Activated CD4-positive, alpha-beta T cell treated with anti-CD3 and anti-CD28 coated beads, Interleukin-2, amount 10 ng/mL, durations not matched to agents 7 days and 5 days (primary cell): ENCODE measurements around the gene LMNB1. TPM values are rescaled to one million over a fixed set of nuclear protein-coding genes. Genes with fewer than 3 reads are reported as not detected.
"Not testable (repeated sequence)": the region's sequence is repeated elsewhere in the genome, so short reads cannot be mapped to it uniquely, and the experiment has no call there.

Source experiments
- CTCF ChIA-PET: fragments of 350-600 bp; sonication (Branson Sonifier 250); formaldehyde crosslinking; loops from one replicate; lab custom pipeline; 2021; ENCODE audit warnings: antibody characterized with exemption; lab: Charles Lee
- POLR2A ChIA-PET: fragments of 350-600 bp; sonication (Branson Sonifier 250); formaldehyde crosslinking; loops from one replicate; lab custom pipeline; 2021; ENCODE audit warnings: antibody characterized with exemption; lab: Charles Lee
- DNase-seq: peaks from one replicate; pipeline ENCODE4 v3.0.0-alpha.2; 2020
- H3K27ac Mint-ChIP-seq: one replicate; pipeline ENCODE4 v1.8.0; 2021; ENCODE audit warnings: mild to moderate bottlenecking, moderate library complexity, mixed read lengths
- H3K27me3 Mint-ChIP-seq: one replicate; pipeline ENCODE4 v1.8.0; 2021; ENCODE audit warnings: mixed read lengths
- H3K36me3 Mint-ChIP-seq: one replicate; pipeline ENCODE4 v1.8.0; 2021; ENCODE audit warnings: low read depth, mixed read lengths
- H3K4me1 Mint-ChIP-seq: one replicate; pipeline ENCODE4 v1.8.0; 2021; ENCODE audit warnings: mixed read lengths
- H3K4me3 Mint-ChIP-seq: one replicate; pipeline ENCODE4 v1.8.0; 2021; ENCODE audit warnings: mild to moderate bottlenecking, moderate library complexity, mixed read lengths
- H3K9me3 Mint-ChIP-seq: one replicate; pipeline ENCODE4 v1.8.0; 2021; ENCODE audit warnings: mixed read lengths
- total RNA-seq, 2 experiments: library from RNA; stranded (reverse); gene quantifications; one replicate each; pipeline ENCODE4 v1.2.3, GENCODE V29; 2021

LMNB1 gene
- total RNA-seq, 2 experiments from 2014 or later, result 326 to 337 TPM

GRCh38 chr5:126788409-126788808 lies 11.5 kb downstream of the LMNB1 start:
- H3K27me3 Mint-ChIP-seq, result not testable (repeated sequence)
- POLR2A ChIA-PET, result interaction anchor here (1.4 kb wide), 1 partner anchor 10 kb away, joined by 6 read pairs; no protein-coding TSS in a partner anchor
- H3K27ac Mint-ChIP-seq, result peak overlapping the region; percentile 42

GRCh38 chr5:126793097-126793496 lies 16.2 kb downstream of the LMNB1 start:
- no peaks in the 10 kb centered on the region for H3K9me3 Mint-ChIP-seq
- H3K27me3 Mint-ChIP-seq, result no peaks in the 10 kb centered on the region
- peaks cover 25% of the 10 kb centered on the region for H3K36me3 Mint-ChIP-seq
- no peak for DNase-seq
- H3K4me1 Mint-ChIP-seq, result peaks cover 64% of the 10 kb centered on the region
- POLR2A ChIA-PET, result no interaction called here
- H3K27ac Mint-ChIP-seq, result peak overlapping the region; percentile 81
- H3K4me3 Mint-ChIP-seq, result no peak overlapping the region
- CTCF ChIA-PET, result interaction anchor here (0.6 to 2.8 kb wide), 2 partner anchors 8 to 13 kb away, joined by 3 to 14 read pairs; no protein-coding TSS in a partner anchor

More at GRCh38 chr5:126788409-126788808, 11.5 kb downstream of the LMNB1 start:
- not testable (repeated sequence) for DNase-seq, H3K4me3 Mint-ChIP-seq, H3K9me3 Mint-ChIP-seq
- CTCF ChIA-PET, result interaction anchor here (1.2 kb wide), 1 partner anchor 10 kb away, joined by 6 read pairs; no protein-coding TSS in a partner anchor
- peaks cover 54% of the 10 kb centered on the region for H3K4me1 Mint-ChIP-seq
- H3K36me3 Mint-ChIP-seq, result peaks cover 27% of the 10 kb centered on the region

- CTCF ChIA-PET, result interaction anchor here (1.4 kb wide), 2 partner anchors 108 to 117 kb away, joined by 3 to 9 read pairs; no protein-coding TSS in a partner anchor
- peaks cover 63% of the 10 kb centered on the region for H3K4me1 Mint-ChIP-seq
- H3K27me3 Mint-ChIP-seq, H3K4me3 Mint-ChIP-seq, POLR2A ChIA-PET, DNase-seq, H3K9me3 Mint-ChIP-seq: not testable (repeated sequence)
- peaks cover 28% of the 10 kb centered on the region for H3K36me3 Mint-ChIP-seq
- peak overlapping the region; percentile 81 for H3K27ac Mint-ChIP-seq
Observed at GRCh38 chr5:126793648-126794047, 16.7 kb downstream of the LMNB1 start.

- no peak overlapping the region for H3K4me3 Mint-ChIP-seq
- no peaks in the 10 kb centered on the region for H3K27me3 Mint-ChIP-seq
- H3K27ac Mint-ChIP-seq, result peak overlapping the region; percentile 57
- ChIA-PET POLR2A (no interaction called here), CTCF (interaction anchor here (0.7 to 1.5 kb wide), 5 partner anchors 10 to 118 kb away, joined by 3 to 9 read pairs (median 3); no protein-coding TSS in a partner anchor)
- peaks cover 27% of the 10 kb centered on the region for H3K36me3 Mint-ChIP-seq
- no peaks in the 10 kb centered on the region for H3K9me3 Mint-ChIP-seq
- peaks cover 62% of the 10 kb centered on the region for H3K4me1 Mint-ChIP-seq
- no peak for DNase-seq
Observed at GRCh38 chr5:126794157-126794828, 17.4 kb downstream of the LMNB1 start.

GRCh38 chr5:126799780-126800179 lies 22.8 kb downstream of the LMNB1 start:
- ChIA-PET CTCF (interaction anchor here (0.6 kb wide), 1 partner anchor 14 kb away, joined by 3 read pairs; no protein-coding TSS in a partner anchor), POLR2A (no interaction called here)
- no peaks in the 10 kb centered on the region for H3K9me3 Mint-ChIP-seq
- no peaks in the 10 kb centered on the region for H3K27me3 Mint-ChIP-seq
- H3K4me3 Mint-ChIP-seq, result no peak overlapping the region
- peak overlapping the region; percentile 14 for H3K27ac Mint-ChIP-seq
- H3K36me3 Mint-ChIP-seq, result peaks cover 25% of the 10 kb centered on the region
- DNase-seq, result no peak
- peaks cover 56% of the 10 kb centered on the region for H3K4me1 Mint-ChIP-seq

DNA sequence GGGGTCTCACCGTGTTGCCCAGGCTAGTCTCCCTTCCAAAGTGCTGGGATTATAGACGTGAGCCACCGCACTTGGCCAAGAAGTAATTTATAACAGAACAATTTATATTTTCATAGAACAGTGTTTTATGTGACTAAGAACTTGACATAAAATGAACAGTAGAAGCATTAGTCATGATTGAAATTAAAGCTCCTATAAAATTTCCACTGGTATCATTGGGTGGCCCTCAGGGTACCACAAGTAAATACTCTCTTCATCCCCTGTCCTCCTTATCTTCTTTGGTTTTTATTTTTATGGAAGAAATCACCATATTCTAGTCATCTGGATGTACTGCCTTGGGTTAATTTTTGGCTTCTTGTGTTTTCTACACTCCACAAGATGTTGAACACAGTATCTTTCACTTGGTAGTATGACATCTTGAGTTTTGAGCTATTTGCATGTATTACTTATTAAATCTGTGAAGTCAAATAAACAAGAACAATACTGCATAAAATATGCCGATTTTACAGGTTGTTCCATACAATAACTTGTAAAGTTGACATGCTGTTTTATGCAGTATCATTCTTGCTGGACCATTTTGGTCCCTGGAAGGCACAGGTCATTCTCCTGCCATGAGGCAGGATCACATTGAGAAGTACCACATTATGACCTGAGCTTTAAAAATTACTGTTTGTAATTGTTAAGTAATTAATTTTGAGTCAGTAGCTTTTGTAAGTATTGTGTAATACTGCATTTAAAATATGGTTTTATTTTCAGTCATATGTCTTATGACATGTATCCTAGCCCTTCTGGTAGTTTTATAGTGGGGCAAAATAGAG lies 24.4 kb downstream of the LMNB1 start:
- POLR2A ChIA-PET, result no interaction called here
- H3K9me3 Mint-ChIP-seq, result no peaks in the 10 kb centered on the region
- no peak overlapping the region for H3K4me3 Mint-ChIP-seq
- no peak for DNase-seq
- H3K27ac Mint-ChIP-seq, result peak overlapping the region; percentile 46
- peaks cover 34% of the 10 kb centered on the region for H3K36me3 Mint-ChIP-seq
- CTCF ChIA-PET, result interaction anchor here (0.8 to 2.4 kb wide), 5 partner anchors 8 to 45 kb away, joined by 3 to 11 read pairs (median 5); partner anchors contain the start of gene LMNB1
- peaks cover 48% of the 10 kb centered on the region for H3K4me1 Mint-ChIP-seq
- H3K27me3 Mint-ChIP-seq, result no peaks in the 10 kb centered on the region

DNA sequence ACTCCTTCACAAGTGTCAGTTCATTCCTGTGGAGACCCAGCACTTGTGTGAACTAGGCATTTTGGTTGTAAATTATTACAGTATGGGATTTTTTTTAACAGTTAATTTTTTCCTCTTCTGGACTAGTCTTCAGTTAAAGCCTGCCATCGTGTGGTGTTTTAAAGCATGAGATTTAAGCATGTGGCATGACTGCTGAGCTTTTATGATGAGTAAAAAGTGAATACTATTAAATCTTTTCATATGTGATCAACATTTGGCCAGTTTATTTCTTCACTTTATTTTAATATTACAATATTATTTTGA lies 25.0 kb downstream of the LMNB1 start:
- peak; percentile 38 for DNase-seq
- Mint-ChIP-seq H3K36me3 (peaks cover 38% of the 10 kb centered on the region), H3K27ac (peak overlapping the region; percentile 46), H3K4me1 (peaks cover 49% of the 10 kb centered on the region), H3K9me3 (no peaks in the 10 kb centered on the region), H3K4me3 (no peak overlapping the region), H3K27me3 (no peaks in the 10 kb centered on the region)
- CTCF ChIA-PET, result interaction anchor here (0.9 to 2.4 kb wide), 3 partner anchors 10 to 36 kb away, joined by 3 to 11 read pairs (median 5); partner anchors contain the start of gene LMNB1
- POLR2A ChIA-PET, result no interaction called here

DNA sequence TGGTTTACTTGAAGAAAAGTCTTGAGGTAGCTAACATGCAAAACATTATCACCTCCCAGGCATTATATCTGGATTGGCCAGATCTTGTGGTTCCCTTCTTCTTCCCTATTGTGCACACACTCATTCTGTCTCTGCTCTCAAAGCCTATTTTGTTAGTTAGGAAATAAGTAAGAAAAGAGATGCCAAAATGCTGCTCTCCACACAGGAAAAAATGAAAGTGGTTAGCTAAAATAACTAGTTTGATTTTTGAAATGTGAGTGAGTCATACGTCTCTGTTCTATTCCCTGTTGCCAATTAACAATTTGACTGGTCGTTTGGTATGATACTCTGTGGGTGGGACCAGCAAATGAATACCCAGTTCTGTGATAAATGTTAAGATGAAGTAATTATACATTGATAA lies 28.1 kb downstream of the LMNB1 start:
- no peaks in the 10 kb centered on the region for H3K9me3 Mint-ChIP-seq
- peaks cover 39% of the 10 kb centered on the region for H3K36me3 Mint-ChIP-seq
- no peak overlapping the region for H3K27ac Mint-ChIP-seq
- ChIA-PET POLR2A (no interaction called here), CTCF (interaction anchor here (1.0 to 1.2 kb wide), 3 partner anchors 10 to 25 kb away, joined by 3 read pairs; no protein-coding TSS in a partner anchor)
- peaks cover 42% of the 10 kb centered on the region for H3K4me1 Mint-ChIP-seq
- no peaks in the 10 kb centered on the region for H3K27me3 Mint-ChIP-seq
- H3K4me3 Mint-ChIP-seq, result no peak overlapping the region
- no peak for DNase-seq

GRCh38 chr5:126808521-126808988 lies 31.6 kb downstream of the LMNB1 start:
- Mint-ChIP-seq H3K36me3 (peaks cover 63% of the 10 kb centered on the region), H3K27me3 (no peaks in the 10 kb centered on the region), H3K9me3 (no peaks in the 10 kb centered on the region), H3K27ac (peak overlapping the region; percentile 93), H3K4me3 (no peak overlapping the region), H3K4me1 (peaks cover 53% of the 10 kb centered on the region)
- DNase-seq, result no peak
- ChIA-PET POLR2A (no interaction called here), CTCF (interaction anchor here (1.4 kb wide), 1 partner anchor 21 kb away, joined by 5 read pairs; no protein-coding TSS in a partner anchor)

DNA sequence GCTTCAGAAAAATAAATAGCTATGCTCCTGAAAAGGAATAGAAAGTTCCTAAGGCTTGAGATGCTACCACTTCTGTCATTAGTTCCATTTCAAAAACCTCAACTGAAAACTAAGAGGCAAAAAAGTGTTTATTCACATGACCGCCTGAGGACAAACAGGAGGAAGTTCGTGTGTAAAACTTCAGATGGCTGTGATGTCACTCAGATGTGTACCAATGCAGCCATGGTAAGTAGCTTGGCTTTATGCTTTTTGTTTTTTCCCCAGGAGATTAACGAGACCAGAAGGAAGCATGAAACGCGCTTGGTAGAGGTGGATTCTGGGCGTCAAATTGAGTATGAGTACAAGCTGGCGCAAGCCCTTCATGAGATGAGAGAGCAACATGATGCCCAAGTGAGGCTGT lies 33.0 kb downstream of the LMNB1 start:
- Mint-ChIP-seq H3K4me1 (peaks cover 48% of the 10 kb centered on the region), H3K36me3 (peaks cover 72% of the 10 kb centered on the region), H3K27ac (peak overlapping the region; percentile 93), H3K9me3 (no peaks in the 10 kb centered on the region), H3K27me3 (no peaks in the 10 kb centered on the region), H3K4me3 (no peak overlapping the region)
- POLR2A ChIA-PET, result interaction anchor here (0.6 kb wide), 1 partner anchor 12 kb away, joined by 4 read pairs; no protein-coding TSS in a partner anchor
- CTCF ChIA-PET, result interaction anchor here (0.9 to 1.9 kb wide), 5 partner anchors 11 to 30 kb away, joined by 3 to 6 read pairs (median 5); no protein-coding TSS in a partner anchor
- DNase-seq, result no peak

DNA sequence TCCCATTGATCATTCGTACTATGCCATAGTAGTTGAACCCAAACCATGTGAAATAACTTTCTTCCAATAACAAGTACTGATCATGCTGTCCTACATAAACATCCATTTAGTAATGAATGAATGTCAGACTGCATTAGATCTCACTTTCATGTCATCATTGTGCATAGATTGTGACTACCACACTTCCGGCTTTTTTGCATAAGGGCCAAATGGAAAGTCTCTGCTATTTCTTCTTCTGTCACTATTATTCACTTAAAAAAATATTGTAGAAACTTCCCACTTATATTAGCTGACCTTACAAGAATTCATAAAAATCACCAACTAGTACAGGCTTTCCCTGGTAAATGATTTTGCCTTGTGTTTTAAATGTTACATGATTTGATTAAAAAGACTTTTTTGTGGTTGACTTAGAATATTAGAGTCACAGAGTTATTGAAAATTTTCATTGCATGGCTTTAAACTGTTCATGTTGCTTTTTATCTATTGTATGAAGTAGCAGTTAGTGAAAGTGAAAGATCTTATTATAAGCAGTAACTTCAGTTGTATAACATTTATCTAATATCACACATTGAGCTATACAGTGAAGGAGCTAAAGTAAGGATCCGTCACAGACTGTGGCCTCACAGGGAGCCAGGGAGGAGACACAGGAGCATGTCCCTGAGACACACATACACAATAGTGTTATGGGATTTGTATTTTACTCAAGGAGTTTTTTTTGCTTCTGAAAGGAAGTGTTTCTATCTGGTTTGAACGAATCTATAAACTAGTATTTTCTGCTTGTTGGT lies 33.9 kb downstream of the LMNB1 start:
- H3K27me3 Mint-ChIP-seq, result no peaks in the 10 kb centered on the region
- peaks cover 44% of the 10 kb centered on the region for H3K4me1 Mint-ChIP-seq
- no peak for DNase-seq
- POLR2A ChIA-PET, result no interaction called here
- no peaks in the 10 kb centered on the region for H3K9me3 Mint-ChIP-seq
- H3K36me3 Mint-ChIP-seq, result peaks cover 65% of the 10 kb centered on the region
- CTCF ChIA-PET, result interaction anchor here (0.6 to 1.9 kb wide), 10 partner anchors 8 to 679 kb away, joined by 3 to 11 read pairs (median 4); no protein-coding TSS in a partner anchor
- peak overlapping the region; percentile 93 for H3K27ac Mint-ChIP-seq
- H3K4me3 Mint-ChIP-seq, result no peak overlapping the region
